Activated T-helper 2 cell treated with anti-CD3 and anti-CD28 coated beads, Interferon-gamma antibody, Interleukin-2, Interleukin-4, amounts not matched to agents 10 μg/mL and 5 μg/mL and 100 μg/mL, durations not matched to agents 14 hours and 24 hours and 36 hours (primary cell): ENCODE data around the gene ZNF287. TPM values are rescaled to one million over a fixed set of nuclear protein-coding genes. Genes with fewer than 3 reads are reported as not detected.

Experiments used
- DNase-seq: peaks from one replicate; pipeline ENCODE4 v3.0.0; 2021; ENCODE audit warnings: low spot score
- H3K27ac Mint-ChIP-seq: one replicate; pipeline ENCODE4 v1.8.0; 2021; ENCODE audit warnings: mixed read lengths
- H3K27me3 Mint-ChIP-seq: one replicate; pipeline ENCODE4 v1.8.0; 2021; ENCODE audit warnings: low read depth, mixed read lengths
- H3K36me3 Mint-ChIP-seq: one replicate; pipeline ENCODE4 v1.8.0; 2021; ENCODE audit warnings: low read depth, mixed read lengths
- H3K4me1 Mint-ChIP-seq: one replicate; pipeline ENCODE4 v1.8.0; 2021; ENCODE audit warnings: low read depth, mixed read lengths
- H3K4me3 Mint-ChIP-seq: one replicate; pipeline ENCODE4 v1.8.0; 2021; ENCODE audit warnings: low read depth, mild to moderate bottlenecking, moderate library complexity, mixed read lengths
- H3K9me3 Mint-ChIP-seq: one replicate; pipeline ENCODE4 v1.8.0; 2021; ENCODE audit warnings: mixed read lengths
- intact Hi-C: fragments of 100-400 bp; cut with micrococcal nuclease; formaldehyde crosslinking; loops from one replicate; pipeline ENCODE4 v1.15.1; 2023
- total RNA-seq: library from RNA; stranded (reverse); gene quantifications from 2 replicates; pipeline ENCODE4 v1.2.3, GENCODE V29; 2022

The ZNF287 gene
- total RNA-seq, 1 donor from 2014 or later: 6.0 TPM

DNA sequence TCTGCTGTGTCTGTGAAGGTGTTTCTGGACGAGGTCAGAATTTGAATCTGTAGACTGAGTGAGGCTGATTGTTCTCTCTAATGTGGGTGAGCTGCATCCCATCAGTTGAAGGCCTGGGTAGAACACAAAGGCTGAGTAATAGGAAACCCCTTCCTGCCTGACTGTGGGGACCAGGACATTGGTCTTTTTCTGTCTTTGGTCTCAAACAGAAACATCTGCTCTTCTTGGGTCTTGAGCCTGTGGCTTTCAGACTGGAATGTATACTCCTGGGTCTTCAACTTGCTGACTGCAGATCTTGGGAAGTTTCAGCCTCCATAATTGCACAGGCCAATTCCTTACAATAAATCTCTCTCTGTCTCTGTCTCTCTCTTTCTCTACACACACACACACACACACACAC, 57.4 kb downstream of the ZNF287 start:
- H3K4me3 Mint-ChIP-seq: no peak overlapping the region
- peaks cover 8% of the 10 kb centered on the region for H3K4me1 Mint-ChIP-seq
- H3K9me3 Mint-ChIP-seq: no peaks in the 10 kb centered on the region
- no peak overlapping the region for H3K27ac Mint-ChIP-seq
- no peak for DNase-seq
- intact Hi-C loops: no loop called here
- H3K36me3 Mint-ChIP-seq: no peaks in the 10 kb centered on the region
- H3K27me3 Mint-ChIP-seq: peaks cover 17% of the 10 kb centered on the region

- Mint-ChIP-seq H3K27me3 (peaks cover 10% of the 10 kb centered on the region), H3K4me3 (no peak overlapping the region), H3K4me1 (peaks cover 1% of the 10 kb centered on the region), H3K9me3 (no peaks in the 10 kb centered on the region), H3K36me3 (no peaks in the 10 kb centered on the region), H3K27ac (no peak overlapping the region)
- DNase-seq: no peak
- intact Hi-C loops: no loop called here
These were observed 61.0 kb downstream of the ZNF287 start for GRCh38 chr17:16507918-16508533.

GRCh38 chr17:16506188-16506587, 62.8 kb downstream of the ZNF287 start:
- intact Hi-C loops: no loop called here
- no peaks in the 10 kb centered on the region for H3K36me3 Mint-ChIP-seq
- no peak overlapping the region for H3K4me3 Mint-ChIP-seq
- DNase-seq: no peak
- peaks cover 10% of the 10 kb centered on the region for H3K27me3 Mint-ChIP-seq
- H3K9me3 Mint-ChIP-seq: no peaks in the 10 kb centered on the region
- H3K27ac Mint-ChIP-seq: no peak overlapping the region
- no peaks in the 10 kb centered on the region for H3K4me1 Mint-ChIP-seq

DNA sequence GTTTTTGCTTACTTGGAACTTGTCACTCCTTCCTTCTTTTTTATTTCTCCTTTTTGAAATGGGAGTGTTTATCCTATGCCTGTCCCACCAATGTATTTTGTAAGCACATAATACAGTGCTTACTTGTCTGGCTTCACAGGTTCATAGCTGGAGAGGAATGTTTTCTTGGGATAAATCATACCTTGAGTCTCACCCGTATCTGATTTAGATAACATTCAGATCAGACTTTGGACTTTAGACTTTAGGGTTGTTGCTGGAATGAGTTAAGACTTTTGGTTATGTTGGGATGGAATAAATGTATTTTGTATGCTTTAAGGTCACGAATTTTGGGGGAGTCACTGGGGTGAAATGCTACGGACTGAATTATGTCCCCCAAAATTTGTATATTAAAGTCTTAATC, 64.0 kb downstream of the ZNF287 start:
- H3K36me3 Mint-ChIP-seq: no peaks in the 10 kb centered on the region
- no peaks in the 10 kb centered on the region for H3K9me3 Mint-ChIP-seq
- H3K27me3 Mint-ChIP-seq: peaks cover 10% of the 10 kb centered on the region
- intact Hi-C loops: no loop called here
- no peak overlapping the region for H3K4me3 Mint-ChIP-seq
- no peak for DNase-seq
- H3K4me1 Mint-ChIP-seq: no peaks in the 10 kb centered on the region
- no peak overlapping the region for H3K27ac Mint-ChIP-seq

Other genes starting within 250 kb of the ZNF287 start
- gene CENPV, start 215.7 kb downstream of the ZNF287 start, total RNA-seq: 65.8 and 69.9 TPM in 2 replicates
- gene UBB, start 188.1 kb downstream of the ZNF287 start, total RNA-seq: 1,784 and 1,798 TPM in 2 replicates
- 44.4 and 46.8 TPM in 2 replicates for gene TRPV2, start 153.6 kb downstream of the ZNF287 start, total RNA-seq
- gene LRRC75A, start 77.0 kb downstream of the ZNF287 start, total RNA-seq: 2.0 and 2.6 TPM in 2 replicates
- 2.8 and 4.9 TPM in 2 replicates for gene ZNF624, start 84.6 kb upstream of the ZNF287 start, total RNA-seq
- gene CCDC144A, start 121.0 kb upstream of the ZNF287 start, total RNA-seq: 2.0 and 3.0 TPM in 2 replicates